A673 (cell line): Measurements from ENCODE around the gene CFAP46. TPM values are rescaled to one million over a fixed set of nuclear protein-coding genes. Genes with fewer than 3 reads are reported as not detected.

Experiments used
- BruUV-seq: library from RNA; stranded (reverse); fragments of 400-500 nt; replicated peaks from 2 replicates; lab custom pipeline; 2021; lab: Mats Ljungman, UMichigan
- CTCF ChIA-PET: fragments of 300-600 bp; sonication (Branson Sonifier 250); formaldehyde crosslinking; loops from one replicate; lab custom pipeline; 2022; ENCODE audit warnings: antibody characterized with exemption; lab: Charles Lee
- POLR2A ChIA-PET: fragments of 300-600 bp; sonication (Branson Sonifier 250); formaldehyde crosslinking; loops from one replicate; lab custom pipeline; 2022; ENCODE audit warnings: antibody characterized with exemption; ENCODE audit not compliant: low non-redundant PET; lab: Charles Lee
- DNase-seq: peaks from one replicate; pipeline ENCODE4 v3.0.0-alpha.2; 2015; ENCODE audit warnings: low spot score
- H3K27ac ChIP-seq: fragments of 200-600 bp; sonication (generic); 2 replicates; pipeline ENCODE4 v1.5.1; 2016; ENCODE audit warnings: mixed run types, low read depth, mild to moderate bottlenecking, mixed read lengths, antibody characterized with exemption, low read length; ENCODE audit not compliant: poor library complexity, severe bottlenecking
- H3K27me3 ChIP-seq: fragments of 200-600 bp; sonication (generic); replicated peaks from 2 replicates; pipeline ENCODE4 v1.6.1; 2017; ENCODE audit warnings: mixed run types, low read depth, mild to moderate bottlenecking, mixed read lengths, antibody characterized with exemption, low read length; ENCODE audit not compliant: insufficient read depth, poor library complexity
- H3K36me3 ChIP-seq: fragments of 200-600 bp; sonication (generic); 2 replicates; pipeline ENCODE4 v1.6.1; 2016; ENCODE audit warnings: mixed run types, mild to moderate bottlenecking, mixed read lengths, antibody characterized with exemption, low read length; ENCODE audit not compliant: insufficient read depth, poor library complexity, severe bottlenecking
- H3K4me1 ChIP-seq: fragments of 200-600 bp; sonication (generic); 2 replicates; pipeline ENCODE4 v1.6.1; 2017; ENCODE audit warnings: mixed run types, mild to moderate bottlenecking, mixed read lengths, antibody characterized with exemption, low read length; ENCODE audit not compliant: insufficient read depth, poor library complexity, severe bottlenecking
- H3K4me3 ChIP-seq: fragments of 200-600 bp; sonication (generic); 2 replicates; pipeline ENCODE4 v1.5.1; 2016; ENCODE audit warnings: low read depth, mixed run types, mild to moderate bottlenecking, mixed read lengths, low read length; ENCODE audit not compliant: poor library complexity, severe bottlenecking
- H3K9me3 ChIP-seq: fragments of 200-600 bp; sonication (generic); 2 replicates; pipeline ENCODE4 v1.6.1; 2016; ENCODE audit warnings: mixed run types, low read depth, mild to moderate bottlenecking, mixed read lengths, antibody characterized with exemption, low read length; ENCODE audit not compliant: poor library complexity, severe bottlenecking
- EZH2 ChIP-seq: fragments of 200-600 bp; sonication (generic); IDR thresholded peaks from 2 replicates; pipeline ENCODE4 v1.6.1; 2017; ENCODE audit warnings: borderline replicate concordance, low read depth, mild to moderate bottlenecking, mixed read lengths, antibody characterized with exemption, low read length; ENCODE audit not compliant: poor library complexity, severe bottlenecking
- intact Hi-C: fragments of 100-400 bp; cut with micrococcal nuclease; formaldehyde crosslinking; loops from one replicate; pipeline ENCODE4 v1.10.0; 2022; ENCODE audit not compliant: unreplicated experiment
- total RNA-seq: library from RNA; stranded (reverse); gene quantifications from 2 replicates; pipeline ENCODE4 v1.2.3, GENCODE V29; 2021
- TF ChIP-seq, protein P1 (sequence below): fragments of 300-800, 200-600 bp; sonication (generic); conservative IDR thresholded peaks from 2 replicates; pipeline ENCODE4 v1.5.1; 2017; ENCODE audit warnings: low read depth, mild to moderate bottlenecking, antibody characterized with exemption, low read length, moderate library complexity, mixed read lengths

CFAP46 gene
- total RNA-seq, 1 experiment from 2014 or later: 1.9 TPM

- DNase-seq: no peak
- no TSS peak for BruUV-seq
- H3K36me3 ChIP-seq: no peaks in the 10 kb centered on the region
- TF ChIP-seq EZH2: no peak
- TF ChIP-seq, protein P1, sequence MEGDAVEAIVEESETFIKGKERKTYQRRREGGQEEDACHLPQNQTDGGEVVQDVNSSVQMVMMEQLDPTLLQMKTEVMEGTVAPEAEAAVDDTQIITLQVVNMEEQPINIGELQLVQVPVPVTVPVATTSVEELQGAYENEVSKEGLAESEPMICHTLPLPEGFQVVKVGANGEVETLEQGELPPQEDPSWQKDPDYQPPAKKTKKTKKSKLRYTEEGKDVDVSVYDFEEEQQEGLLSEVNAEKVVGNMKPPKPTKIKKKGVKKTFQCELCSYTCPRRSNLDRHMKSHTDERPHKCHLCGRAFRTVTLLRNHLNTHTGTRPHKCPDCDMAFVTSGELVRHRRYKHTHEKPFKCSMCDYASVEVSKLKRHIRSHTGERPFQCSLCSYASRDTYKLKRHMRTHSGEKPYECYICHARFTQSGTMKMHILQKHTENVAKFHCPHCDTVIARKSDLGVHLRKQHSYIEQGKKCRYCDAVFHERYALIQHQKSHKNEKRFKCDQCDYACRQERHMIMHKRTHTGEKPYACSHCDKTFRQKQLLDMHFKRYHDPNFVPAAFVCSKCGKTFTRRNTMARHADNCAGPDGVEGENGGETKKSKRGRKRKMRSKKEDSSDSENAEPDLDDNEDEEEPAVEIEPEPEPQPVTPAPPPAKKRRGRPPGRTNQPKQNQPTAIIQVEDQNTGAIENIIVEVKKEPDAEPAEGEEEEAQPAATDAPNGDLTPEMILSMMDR: no peak
- no peaks in the 10 kb centered on the region for H3K4me1 ChIP-seq
- CTCF ChIA-PET: no interaction called here
- no peak overlapping the region for H3K4me3 ChIP-seq
- no peaks in the 10 kb centered on the region for H3K9me3 ChIP-seq
- POLR2A ChIA-PET: no interaction called here
- no peak overlapping the region for H3K27ac ChIP-seq
- intact Hi-C loops: no loop called here
- H3K27me3 ChIP-seq: peaks cover 46% of the 10 kb centered on the region
Measured at GRCh38 chr10:132806561-132807003, 135.8 kb downstream of the CFAP46 start.

GRCh38 chr10:132806110-132806509 is 136.3 kb downstream of the CFAP46 start:
- POLR2A ChIA-PET: no interaction called here
- BruUV-seq: no TSS peak
- H3K36me3 ChIP-seq: no peaks in the 10 kb centered on the region
- H3K27ac ChIP-seq: no peak overlapping the region
- CTCF ChIA-PET: no interaction called here
- H3K4me1 ChIP-seq: no peaks in the 10 kb centered on the region
- peaks cover 46% of the 10 kb centered on the region for H3K27me3 ChIP-seq
- TF ChIP-seq, protein P1: no peak
- no peaks in the 10 kb centered on the region for H3K9me3 ChIP-seq
- H3K4me3 ChIP-seq: no peak overlapping the region
- intact Hi-C loops: no loop called here
- DNase-seq: no peak

- no peaks in the 10 kb centered on the region for H3K36me3 ChIP-seq
- H3K27ac ChIP-seq: no peak overlapping the region
- no TSS peak for BruUV-seq
- peaks cover 41% of the 10 kb centered on the region for H3K27me3 ChIP-seq
- ChIA-PET CTCF (no interaction called here), POLR2A (no interaction called here)
- H3K9me3 ChIP-seq: no peaks in the 10 kb centered on the region
- no peak for TF ChIP-seq EZH2
- TF ChIP-seq, protein P1: no peak
- H3K4me3 ChIP-seq: no peak overlapping the region
- H3K4me1 ChIP-seq: no peaks in the 10 kb centered on the region
- intact Hi-C loops: no loop called here
- no peak for DNase-seq
Measured at GRCh38 chr10:132805599-132805998, 136.8 kb downstream of the CFAP46 start.
